ENCODE measurements around the gene UNC13D. TPM values are rescaled to one million over a fixed set of nuclear protein-coding genes. Genes with fewer than 3 reads are reported as not detected.

The UNC13D gene
- polyA plus RNA-seq, 1 experiment: 0.16 TPM

DNA sequence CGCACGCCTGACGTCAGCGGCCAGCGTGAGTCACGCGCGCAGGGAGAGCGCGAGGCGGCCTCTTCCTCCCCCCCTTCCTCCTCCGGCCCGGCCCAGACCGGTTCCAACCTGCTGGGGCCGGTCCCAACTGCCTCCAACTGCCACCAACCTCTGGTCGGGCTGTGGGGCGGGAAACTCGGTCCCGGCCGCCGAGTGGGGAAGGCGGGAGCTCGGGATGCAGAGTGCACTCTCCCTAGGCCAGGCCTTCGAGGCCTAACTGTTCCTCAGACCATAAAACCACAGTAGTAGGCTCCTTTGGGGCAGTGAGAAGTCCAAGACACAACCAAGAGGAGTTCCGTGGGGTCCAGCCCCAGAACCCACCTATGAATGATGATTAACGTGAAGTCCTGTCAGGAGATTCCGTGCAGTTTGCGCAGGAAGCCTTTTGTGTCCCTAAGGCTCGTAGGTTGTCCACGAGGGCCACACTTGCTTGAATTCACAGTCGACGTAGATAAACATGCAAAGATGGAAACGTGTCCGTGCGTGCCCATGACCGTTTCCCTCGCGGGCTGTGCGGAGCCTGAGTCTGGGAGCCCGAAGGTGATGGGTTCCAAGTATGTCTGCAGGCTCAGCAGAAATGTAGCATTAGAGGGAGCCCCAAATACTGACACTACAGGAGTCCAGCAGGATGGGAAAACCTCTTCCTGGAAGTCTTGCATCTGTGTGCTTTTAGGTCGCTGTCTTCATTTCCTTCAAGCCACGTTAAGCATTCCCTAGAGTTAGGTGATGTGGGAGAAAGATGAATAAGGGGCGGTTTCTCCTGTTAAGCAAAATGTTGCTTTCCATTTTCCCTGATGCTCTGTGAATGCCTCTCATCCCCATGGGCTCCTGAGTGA lies 59.0 kb downstream of the UNC13D start:
- peak overlapping the region; percentile 100 for H3K27ac ChIP-seq (ENCODE audit: low read depth, low read length)
- ChIA-PET POLR2A (interaction anchor here (0.6 to 2.2 kb wide), 7 partner anchors 9 to 456 kb away, joined by 3 to 14 read pairs (median 6); partner anchors contain the start of gene TRIM65), CTCF (interaction anchor here (0.6 to 1.3 kb wide), 6 partner anchors 20 to 76 kb away, joined by 3 read pairs; partner anchors contain the start of gene WBP2)
- no peaks in the 10 kb centered on the region for H3K27me3 ChIP-seq (ENCODE audit: control insufficient read depth, insufficient read depth, low read length)
- DNase-seq (ENCODE audit: low read depth, low spot score): peak; percentile 73
- no peaks in the 10 kb centered on the region; the same call in 1 of the 2 replicates for H3K9me3 ChIP-seq (ENCODE audit: control insufficient read depth, insufficient read depth, low read length)
- TF ChIP-seq, protein P1, sequence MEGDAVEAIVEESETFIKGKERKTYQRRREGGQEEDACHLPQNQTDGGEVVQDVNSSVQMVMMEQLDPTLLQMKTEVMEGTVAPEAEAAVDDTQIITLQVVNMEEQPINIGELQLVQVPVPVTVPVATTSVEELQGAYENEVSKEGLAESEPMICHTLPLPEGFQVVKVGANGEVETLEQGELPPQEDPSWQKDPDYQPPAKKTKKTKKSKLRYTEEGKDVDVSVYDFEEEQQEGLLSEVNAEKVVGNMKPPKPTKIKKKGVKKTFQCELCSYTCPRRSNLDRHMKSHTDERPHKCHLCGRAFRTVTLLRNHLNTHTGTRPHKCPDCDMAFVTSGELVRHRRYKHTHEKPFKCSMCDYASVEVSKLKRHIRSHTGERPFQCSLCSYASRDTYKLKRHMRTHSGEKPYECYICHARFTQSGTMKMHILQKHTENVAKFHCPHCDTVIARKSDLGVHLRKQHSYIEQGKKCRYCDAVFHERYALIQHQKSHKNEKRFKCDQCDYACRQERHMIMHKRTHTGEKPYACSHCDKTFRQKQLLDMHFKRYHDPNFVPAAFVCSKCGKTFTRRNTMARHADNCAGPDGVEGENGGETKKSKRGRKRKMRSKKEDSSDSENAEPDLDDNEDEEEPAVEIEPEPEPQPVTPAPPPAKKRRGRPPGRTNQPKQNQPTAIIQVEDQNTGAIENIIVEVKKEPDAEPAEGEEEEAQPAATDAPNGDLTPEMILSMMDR (IDR thresholded peaks at IDR 0.05; ENCODE audit: low read depth, low read length): no peak
- H3K4me3 ChIP-seq (ENCODE audit: low read depth, low read length): peak overlapping the region; percentile 74

DNA sequence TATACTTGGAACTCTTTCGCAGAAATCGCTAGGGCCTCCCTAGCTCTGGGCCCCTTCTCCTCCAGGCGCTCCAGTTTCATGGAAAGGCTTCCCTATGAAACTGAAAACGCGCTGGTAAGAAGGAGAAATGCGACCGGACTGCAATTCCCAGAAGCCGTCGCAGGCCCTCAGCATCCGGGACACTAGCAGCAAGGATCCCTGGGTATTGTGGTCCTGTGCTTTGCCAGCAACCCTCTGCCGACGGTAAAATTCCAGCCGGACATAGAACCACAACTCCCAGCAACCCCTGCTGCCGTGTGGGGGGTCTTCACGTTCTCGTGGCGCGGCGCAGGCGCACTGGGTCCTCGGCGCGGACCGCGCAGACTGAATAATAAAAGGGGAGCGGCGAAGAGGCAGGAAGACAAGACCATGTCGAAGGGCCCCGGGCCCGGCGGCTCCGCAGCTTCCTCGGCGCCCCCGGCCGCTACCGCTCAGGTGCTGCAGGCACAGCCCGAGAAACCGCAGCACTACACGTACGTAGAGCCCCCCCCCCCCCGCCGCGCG lies 59.7 kb downstream of the UNC13D start, which contains the start of gene UNK:
TSS of gene UNK (plus strand) at position 334 of the 543 bp plus-strand sequence. CDS start at position 409, 75 bp downstream.
- Histone ChIP-seq H3K4me3 (ENCODE audit: low read depth, low read length) (peak within 1 kb of the TSS; percentile 74), H3K27me3 (ENCODE audit: control insufficient read depth, insufficient read depth, low read length) (no peaks in the 10 kb centered on the region), H3K27ac (ENCODE audit: low read depth, low read length) (peak within 1 kb of the TSS; percentile 100), H3K9me3 (ENCODE audit: control insufficient read depth, insufficient read depth, low read length) (no peaks in the 10 kb centered on the region; the same call in 1 of the 2 replicates)
- TF ChIP-seq, protein P1 (IDR thresholded peaks at IDR 0.05; ENCODE audit: low read depth, low read length): no peak
- ChIA-PET CTCF (interaction anchor here (2.6 kb wide), 1 partner anchor 43 kb away, joined by 13 read pairs; no protein-coding TSS in a partner anchor), POLR2A (interaction anchor here (0.5 to 1.5 kb wide), 5 partner anchors 9 to 120 kb away, joined by 3 to 14 read pairs (median 9); partner anchors contain the start of gene TRIM65)
- DNase-seq (ENCODE audit: low read depth, low spot score): peak; percentile 99

DNA sequence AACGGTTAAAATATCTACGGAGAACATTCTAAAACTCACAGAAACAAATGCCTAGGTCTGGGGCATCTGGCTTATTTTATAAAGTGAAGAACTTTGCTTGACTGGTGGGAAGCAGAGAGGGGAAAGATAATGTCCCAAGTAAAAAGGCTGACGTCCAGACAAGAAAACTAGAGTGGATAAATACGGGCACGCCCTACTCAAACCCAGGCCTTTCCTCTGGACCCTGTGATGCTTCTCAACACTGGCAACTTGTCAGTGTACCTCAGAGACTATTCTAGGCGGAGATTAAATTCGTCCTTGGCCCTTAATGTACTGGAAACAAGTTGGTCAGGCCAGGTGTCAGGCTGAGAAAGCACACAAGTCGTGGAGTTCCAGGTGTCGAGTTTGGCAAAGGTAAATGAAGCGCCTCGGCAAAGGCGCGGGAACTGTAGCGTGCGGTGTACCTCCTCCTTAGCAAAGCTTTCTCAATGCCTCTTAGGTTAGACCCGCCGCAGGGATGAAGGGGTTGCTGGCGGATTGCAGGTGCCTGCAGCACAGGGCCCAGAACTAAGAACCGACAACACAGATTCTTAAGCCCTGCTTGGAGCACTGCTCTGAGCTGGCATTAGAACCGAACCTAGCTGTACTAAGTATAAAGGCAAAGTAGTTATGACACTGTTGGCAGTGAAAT lies 60.3 kb downstream of the UNC13D start:
- H3K9me3 ChIP-seq (ENCODE audit: control insufficient read depth, insufficient read depth, low read length): no peaks in the 10 kb centered on the region; the same call in 1 of the 2 replicates
- H3K4me3 ChIP-seq (ENCODE audit: low read depth, low read length): peak overlapping the region; percentile 51
- H3K27ac ChIP-seq (ENCODE audit: low read depth, low read length): peak overlapping the region; percentile 100
- DNase-seq (ENCODE audit: low read depth, low spot score): no peak
- TF ChIP-seq, protein P1 (IDR thresholded peaks at IDR 0.05; ENCODE audit: low read depth, low read length): no peak
- CTCF ChIA-PET: interaction anchor here (0.7 to 2.6 kb wide), 24 partner anchors 8 to 230 kb away, joined by 3 to 13 read pairs (median 4); partner anchors contain the start of genes GALK1, MRPL38, TRIM47 and TRIM65
- H3K27me3 ChIP-seq (ENCODE audit: control insufficient read depth, insufficient read depth, low read length): no peaks in the 10 kb centered on the region
- POLR2A ChIA-PET: interaction anchor here (0.5 to 1.5 kb wide), 7 partner anchors 9 to 545 kb away, joined by 3 to 14 read pairs (median 4); partner anchors contain the start of gene TRIM65

DNA sequence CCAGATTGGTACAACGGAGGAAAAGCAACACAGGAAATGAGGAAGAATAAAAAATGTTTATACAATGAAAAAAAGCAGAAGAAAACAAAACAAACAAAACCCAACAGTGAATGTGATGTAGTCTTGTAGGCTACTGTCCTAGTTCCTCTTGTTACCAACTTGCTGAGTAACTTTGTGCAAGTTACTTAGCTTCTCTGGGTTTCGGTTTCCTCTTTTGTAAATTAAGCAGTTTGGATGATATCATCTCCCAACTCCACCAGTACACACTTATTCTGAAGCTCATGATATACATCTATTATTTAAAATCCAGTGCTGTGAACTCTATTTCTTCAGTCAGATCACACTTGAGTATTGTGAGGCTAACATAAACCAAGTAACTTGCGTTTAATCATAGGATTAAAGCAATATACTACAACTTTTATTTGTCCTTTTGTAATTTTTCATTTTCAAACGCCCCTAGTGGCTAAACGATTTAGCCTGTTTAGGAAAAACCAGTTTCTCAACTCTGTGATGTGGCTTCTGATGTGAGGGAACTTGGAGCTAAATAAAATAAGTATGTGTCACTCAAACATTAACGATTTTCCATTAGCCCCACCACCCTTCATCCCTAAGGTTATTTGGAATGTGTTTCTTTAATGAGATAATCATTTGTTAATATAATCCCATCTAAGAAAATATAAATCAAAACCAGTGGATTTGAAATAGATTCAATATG lies 61.0 kb downstream of the UNC13D start:
- Histone ChIP-seq H3K9me3 (ENCODE audit: control insufficient read depth, insufficient read depth, low read length) (no peaks in the 10 kb centered on the region; the same call in 1 of the 2 replicates), H3K4me3 (ENCODE audit: low read depth, low read length) (no peak overlapping the region), H3K27me3 (ENCODE audit: control insufficient read depth, insufficient read depth, low read length) (no peaks in the 10 kb centered on the region), H3K27ac (ENCODE audit: low read depth, low read length) (no peak overlapping the region)
- TF ChIP-seq, protein P1 (IDR thresholded peaks at IDR 0.05; ENCODE audit: low read depth, low read length): peak; percentile 78
- DNase-seq (ENCODE audit: low read depth, low spot score): no peak
- ChIA-PET CTCF (interaction anchor here (0.6 to 2.6 kb wide), 27 partner anchors 9 to 231 kb away, joined by 3 to 13 read pairs (median 4); partner anchors contain the start of genes GALK1, MRPL38, TRIM47 and TRIM65), POLR2A (interaction anchor here (0.6 to 1.4 kb wide), 4 partner anchors 9 to 544 kb away, joined by 3 to 5 read pairs (median 4); no protein-coding TSS in a partner anchor)
